ENCODE data around the gene CHMP4A.

DNA sequence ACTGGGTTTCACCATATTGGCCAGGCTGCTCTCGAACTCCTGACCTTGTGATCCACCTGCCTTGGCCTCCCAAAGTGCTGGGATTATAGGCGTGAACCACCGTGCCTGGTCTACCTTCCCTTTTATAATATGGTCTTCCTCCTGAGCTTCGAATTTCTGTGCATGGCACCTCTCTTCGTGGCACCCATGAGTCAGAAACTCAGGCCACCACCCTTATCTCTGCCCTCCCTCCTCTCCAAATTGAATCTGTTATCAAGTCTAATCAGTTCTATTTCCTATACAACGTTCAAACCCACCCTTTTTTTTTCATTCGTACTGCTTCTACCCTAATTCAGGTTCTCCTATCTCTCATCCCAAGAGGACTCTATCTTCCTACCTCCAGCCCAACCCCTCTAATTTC lies 34.1 kb upstream of the CHMP4A start:
- TF ChIP-seq, protein P1, sequence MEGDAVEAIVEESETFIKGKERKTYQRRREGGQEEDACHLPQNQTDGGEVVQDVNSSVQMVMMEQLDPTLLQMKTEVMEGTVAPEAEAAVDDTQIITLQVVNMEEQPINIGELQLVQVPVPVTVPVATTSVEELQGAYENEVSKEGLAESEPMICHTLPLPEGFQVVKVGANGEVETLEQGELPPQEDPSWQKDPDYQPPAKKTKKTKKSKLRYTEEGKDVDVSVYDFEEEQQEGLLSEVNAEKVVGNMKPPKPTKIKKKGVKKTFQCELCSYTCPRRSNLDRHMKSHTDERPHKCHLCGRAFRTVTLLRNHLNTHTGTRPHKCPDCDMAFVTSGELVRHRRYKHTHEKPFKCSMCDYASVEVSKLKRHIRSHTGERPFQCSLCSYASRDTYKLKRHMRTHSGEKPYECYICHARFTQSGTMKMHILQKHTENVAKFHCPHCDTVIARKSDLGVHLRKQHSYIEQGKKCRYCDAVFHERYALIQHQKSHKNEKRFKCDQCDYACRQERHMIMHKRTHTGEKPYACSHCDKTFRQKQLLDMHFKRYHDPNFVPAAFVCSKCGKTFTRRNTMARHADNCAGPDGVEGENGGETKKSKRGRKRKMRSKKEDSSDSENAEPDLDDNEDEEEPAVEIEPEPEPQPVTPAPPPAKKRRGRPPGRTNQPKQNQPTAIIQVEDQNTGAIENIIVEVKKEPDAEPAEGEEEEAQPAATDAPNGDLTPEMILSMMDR (IDR thresholded peaks at IDR 0.05; ENCODE audit: poor library complexity, severe bottlenecking) = no peak
- TF ChIP-seq TAF1 (IDR thresholded peaks at IDR 0.05; ENCODE audit: low read depth) = no peak
- no peak for TF ChIP-seq EP300 (conservative IDR thresholded peaks at IDR 0.05; ENCODE audit: poor library complexity, severe bottlenecking)
- no peak for TF ChIP-seq SMC3 (conservative IDR thresholded peaks at IDR 0.05; ENCODE audit: poor library complexity)
- TF ChIP-seq POLR2AphosphoS5 (IDR thresholded peaks at IDR 0.05) = no peak
- TF ChIP-seq, protein P2, sequence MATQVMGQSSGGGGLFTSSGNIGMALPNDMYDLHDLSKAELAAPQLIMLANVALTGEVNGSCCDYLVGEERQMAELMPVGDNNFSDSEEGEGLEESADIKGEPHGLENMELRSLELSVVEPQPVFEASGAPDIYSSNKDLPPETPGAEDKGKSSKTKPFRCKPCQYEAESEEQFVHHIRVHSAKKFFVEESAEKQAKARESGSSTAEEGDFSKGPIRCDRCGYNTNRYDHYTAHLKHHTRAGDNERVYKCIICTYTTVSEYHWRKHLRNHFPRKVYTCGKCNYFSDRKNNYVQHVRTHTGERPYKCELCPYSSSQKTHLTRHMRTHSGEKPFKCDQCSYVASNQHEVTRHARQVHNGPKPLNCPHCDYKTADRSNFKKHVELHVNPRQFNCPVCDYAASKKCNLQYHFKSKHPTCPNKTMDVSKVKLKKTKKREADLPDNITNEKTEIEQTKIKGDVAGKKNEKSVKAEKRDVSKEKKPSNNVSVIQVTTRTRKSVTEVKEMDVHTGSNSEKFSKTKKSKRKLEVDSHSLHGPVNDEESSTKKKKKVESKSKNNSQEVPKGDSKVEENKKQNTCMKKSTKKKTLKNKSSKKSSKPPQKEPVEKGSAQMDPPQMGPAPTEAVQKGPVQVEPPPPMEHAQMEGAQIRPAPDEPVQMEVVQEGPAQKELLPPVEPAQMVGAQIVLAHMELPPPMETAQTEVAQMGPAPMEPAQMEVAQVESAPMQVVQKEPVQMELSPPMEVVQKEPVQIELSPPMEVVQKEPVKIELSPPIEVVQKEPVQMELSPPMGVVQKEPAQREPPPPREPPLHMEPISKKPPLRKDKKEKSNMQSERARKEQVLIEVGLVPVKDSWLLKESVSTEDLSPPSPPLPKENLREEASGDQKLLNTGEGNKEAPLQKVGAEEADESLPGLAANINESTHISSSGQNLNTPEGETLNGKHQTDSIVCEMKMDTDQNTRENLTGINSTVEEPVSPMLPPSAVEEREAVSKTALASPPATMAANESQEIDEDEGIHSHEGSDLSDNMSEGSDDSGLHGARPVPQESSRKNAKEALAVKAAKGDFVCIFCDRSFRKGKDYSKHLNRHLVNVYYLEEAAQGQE (IDR thresholded peaks at IDR 0.05; ENCODE audit: borderline replicate concordance) = no peak
- no peak for TF ChIP-seq EZH2 (IDR thresholded peaks at IDR 0.05; ENCODE audit: borderline replicate concordance, insufficient read depth, low read length, poor library complexity, severe bottlenecking)
- no peak for TF ChIP-seq RAD21 (conservative IDR thresholded peaks at IDR 0.05)
- no peak for TF ChIP-seq MXI1 (conservative IDR thresholded peaks at IDR 0.05; ENCODE audit: poor library complexity, severe bottlenecking)

Measured in neural cell (in vitro differentiated cells).